OCI-LY7 (cell line): ENCODE data around the gene OCLN. TPM values are rescaled to one million over a fixed set of nuclear protein-coding genes. Genes with fewer than 3 reads are reported as not detected.

Experiments
- BruUV-seq: library from RNA; stranded (reverse); fragments of 400-500 nt; replicated peaks from 2 replicates; lab custom pipeline; 2021; lab: Mats Ljungman, UMichigan
- CTCF ChIA-PET: fragments of 300-600 bp; sonication (Branson Sonifier 250); formaldehyde crosslinking; loops from one replicate; lab custom pipeline; 2022; ENCODE audit warnings: antibody characterized with exemption; ENCODE audit not compliant: unreplicated experiment; lab: Charles Lee
- POLR2A ChIA-PET: fragments of 300-600 bp; sonication (Branson Sonifier 250); formaldehyde crosslinking; loops from one replicate; lab custom pipeline; 2022; ENCODE audit warnings: antibody characterized with exemption; lab: Charles Lee
- DNase-seq: peaks from one replicate; pipeline ENCODE4 v3.0.0-alpha.2; 2015; ENCODE audit warnings: low spot score
- H2AFZ ChIP-seq: fragments of 200-600 bp; sonication (generic), shearing (Covaris generic); 2 replicates; pipeline ENCODE4 v1.6.1; 2014; ENCODE audit warnings: mild to moderate bottlenecking, antibody characterized with exemption, low read length, moderate library complexity
- H3K27ac ChIP-seq: fragments of 200-600 bp; sonication (generic); 2 replicates; pipeline ENCODE4 v1.5.1; 2014; ENCODE audit warnings: mixed run types, low read depth, mild to moderate bottlenecking, moderate library complexity, low read length, inconsistent platforms; ENCODE audit not compliant: poor library complexity, severe bottlenecking
- H3K36me3 ChIP-seq: fragments of 200-600 bp; sonication (generic); 2 replicates; pipeline ENCODE4 v1.6.1; 2014; ENCODE audit warnings: mild to moderate bottlenecking, antibody characterized with exemption, low read length, moderate library complexity, mixed read lengths; ENCODE audit not compliant: insufficient read depth
- H3K4me1 ChIP-seq: fragments of 200-600 bp; sonication (generic); 2 replicates; pipeline ENCODE4 v1.5.1; 2014; ENCODE audit warnings: mild to moderate bottlenecking, low read length; ENCODE audit not compliant: insufficient read depth, poor library complexity, severe bottlenecking
- H3K4me2 ChIP-seq: fragments of 200-600 bp; sonication (generic); 2 replicates; pipeline ENCODE4 v1.6.1; 2014; ENCODE audit warnings: mild to moderate bottlenecking, low read length
- H3K4me3 ChIP-seq: fragments of 200-600 bp; sonication (generic); 2 replicates; pipeline ENCODE4 v1.5.1; 2014; ENCODE audit warnings: mild to moderate bottlenecking, low read depth, low read length; ENCODE audit not compliant: poor library complexity, severe bottlenecking
- H3K79me2 ChIP-seq: fragments of 200-600 bp; sonication (generic); 2 replicates; pipeline ENCODE4 v1.6.1; 2016; ENCODE audit warnings: low read depth, mild to moderate bottlenecking, low read length, moderate library complexity, mixed read lengths; ENCODE audit not compliant: insufficient read depth
- H3K9me2 ChIP-seq: fragments of 200-600 bp; sonication (generic); 2 replicates; pipeline ENCODE4 v1.6.1; 2016; ENCODE audit warnings: mild to moderate bottlenecking, low read length, mixed read lengths; ENCODE audit not compliant: insufficient read depth
- H3K9me3 ChIP-seq: fragments of 200-600 bp; sonication (generic); 2 replicates; pipeline ENCODE4 v1.6.1; 2014; ENCODE audit warnings: mild to moderate bottlenecking, mixed run types, low read length, mixed read lengths
- H4K20me1 ChIP-seq: fragments of 200-600 bp; sonication (generic); 2 replicates; pipeline ENCODE4 v1.6.1; 2014; ENCODE audit warnings: mild to moderate bottlenecking, antibody characterized with exemption, low read length, moderate library complexity, mixed read lengths; ENCODE audit not compliant: insufficient read depth
- CTCF ChIP-seq: fragments of 200-600 bp; sonication (generic); conservative IDR thresholded peaks from 2 replicates; pipeline ENCODE4 v1.5.1; 2014; ENCODE audit warnings: mild to moderate bottlenecking, antibody characterized with exemption, low read length, moderate library complexity, mixed read lengths
- EZH2phosphoT487 ChIP-seq: fragments of 200-600 bp; sonication (generic); IDR thresholded peaks from 2 replicates; pipeline ENCODE4 v1.6.1; 2018; ENCODE audit warnings: low read depth, borderline replicate concordance, mild to moderate bottlenecking, mixed run types, antibody characterized with exemption, low read length, moderate library complexity, mixed read lengths
- intact Hi-C: fragments of 100-400 bp; cut with micrococcal nuclease; formaldehyde crosslinking; loops from one replicate; pipeline ENCODE4 v1.10.0; 2022; ENCODE audit not compliant: unreplicated experiment
- total RNA-seq, 2 experiments: library from RNA; depleted of rRNA in 1 of 2; stranded (reverse); fragments of >200 nt in 1 of 2; shearing (Covaris generic) in 1 of 2; gene quantifications; 2 replicates each; pipeline ENCODE4 v1.2.3, GENCODE V29; 2014 to 2022

Gene OCLN
- total RNA-seq, 2 experiments from 2014 or later = 0.50 to 1.1 TPM

GRCh38 chr5:69492923-69493395 lies 369 bp downstream of the OCLN start:
- intact Hi-C loops = no loop called here
- no peak overlapping the region for H3K4me2 ChIP-seq
- no TSS peak for BruUV-seq
- H3K9me3 ChIP-seq = no peaks in the 10 kb centered on the region
- DNase-seq = no peak
- no peaks in the 10 kb centered on the region for H3K36me3 ChIP-seq
- no peaks in the 10 kb centered on the region for H4K20me1 ChIP-seq
- no peak overlapping the region for H3K27ac ChIP-seq
- ChIA-PET CTCF (no interaction called here), POLR2A (no interaction called here)
- no peak overlapping the region for H2AFZ ChIP-seq
- no peaks in the 10 kb centered on the region for H3K4me1 ChIP-seq
- no peak overlapping the region for H3K4me3 ChIP-seq
- no peak for TF ChIP-seq CTCF
- TF ChIP-seq EZH2phosphoT487 = no peak
- H3K9me2 ChIP-seq = no peaks in the 10 kb centered on the region
- no peaks in the 10 kb centered on the region for H3K79me2 ChIP-seq

- no peaks in the 10 kb centered on the region for H3K9me3 ChIP-seq
- intact Hi-C loops = no loop called here
- no peak for DNase-seq
- ChIA-PET CTCF (no interaction called here), POLR2A (no interaction called here)
- no peaks in the 10 kb centered on the region for H3K4me1 ChIP-seq
- no peaks in the 10 kb centered on the region for H3K9me2 ChIP-seq
- H3K27ac ChIP-seq = no peak overlapping the region
- H3K4me3 ChIP-seq = no peak overlapping the region
- H4K20me1 ChIP-seq = no peaks in the 10 kb centered on the region
- H3K79me2 ChIP-seq = no peaks in the 10 kb centered on the region
- no peaks in the 10 kb centered on the region for H3K36me3 ChIP-seq
- no peak overlapping the region for H2AFZ ChIP-seq
- no TSS peak for BruUV-seq
- no peak overlapping the region for H3K4me2 ChIP-seq
- TF ChIP-seq CTCF (no peak), EZH2phosphoT487 (no peak)
Measured at GRCh38 chr5:69493396-69494133, 975 bp downstream of the OCLN start.

- POLR2A ChIA-PET = no interaction called here
- intact Hi-C loops = no loop called here
- Histone ChIP-seq H3K4me1 (no peaks in the 10 kb centered on the region), H3K36me3 (no peaks in the 10 kb centered on the region), H3K4me2 (no peak overlapping the region), H3K79me2 (no peaks in the 10 kb centered on the region), H4K20me1 (no peaks in the 10 kb centered on the region), H2AFZ (no peak overlapping the region), H3K27ac (no peak overlapping the region), H3K9me3 (no peaks in the 10 kb centered on the region), H3K9me2 (no peaks in the 10 kb centered on the region), H3K4me3 (no peak overlapping the region)
- no TSS peak for BruUV-seq
- CTCF ChIA-PET = no interaction called here
- DNase-seq = no peak
- TF ChIP-seq EZH2phosphoT487 (no peak), CTCF (no peak)
Measured at GRCh38 chr5:69494452-69494851, 1.9 kb downstream of the OCLN start.
